HFFc6 (cell line): ENCODE data around the gene TSTD2. TPM values are rescaled to one million over a fixed set of nuclear protein-coding genes. Genes with fewer than 3 reads are reported as not detected.

Source experiments
- DNase-seq: peaks from one replicate; pipeline ENCODE4 v3.0.0-alpha.2; 2018
- H3K27ac Mint-ChIP-seq: 2 replicates; pipeline ENCODE4 v1.8.0; 2020; ENCODE audit warnings: mild to moderate bottlenecking, mixed read lengths
- H3K27me3 Mint-ChIP-seq: 2 replicates; pipeline ENCODE4 v1.8.0; 2021; ENCODE audit warnings: mild to moderate bottlenecking, moderate library complexity, mixed read lengths; ENCODE audit not compliant: insufficient read depth
- H3K36me3 Mint-ChIP-seq: 2 replicates; pipeline ENCODE4 v1.8.0; 2021; ENCODE audit warnings: low read depth, mixed read lengths
- H3K4me1 Mint-ChIP-seq: 2 replicates; pipeline ENCODE4 v1.8.0; 2020; ENCODE audit warnings: low read depth, mixed read lengths
- H3K4me3 Mint-ChIP-seq: 2 replicates; pipeline ENCODE4 v1.8.0; 2020; ENCODE audit warnings: mild to moderate bottlenecking, moderate library complexity, mixed read lengths
- H3K9me3 Mint-ChIP-seq: 2 replicates; pipeline ENCODE4 v1.8.0; 2020; ENCODE audit warnings: mild to moderate bottlenecking, mixed read lengths
- CTCF ChIP-seq: fragments of 200-600 bp; sonication (generic); IDR thresholded peaks from 2 replicates; pipeline ENCODE4 v1.5.0; 2021; ENCODE audit warnings: antibody characterized with exemption, mild to moderate bottlenecking
- total RNA-seq, 6 experiments: library from RNA; stranded (reverse); fragmentation: NEBNext Ultra II Directional; extraction: Animal tissue kit (Norgen Biotek cat#: 25700); gene quantifications; 2 replicates in 1 of 6; 3 replicates in 5 of 6; pipeline ENCODE4 v1.2.3, GENCODE V29; 2021

TSTD2 gene
- total RNA-seq, 6 experiments from 2014 or later = 7.0 to 10.7 (median 8.6) TPM

- no peak for DNase-seq
- TF ChIP-seq CTCF = no peak
- Mint-ChIP-seq H3K36me3 (peaks cover 44% of the 10 kb centered on the region), H3K27ac (peak overlapping the region; percentile 24), H3K27me3 (no peaks in the 10 kb centered on the region), H3K4me1 (peaks cover 14% of the 10 kb centered on the region), H3K9me3 (no peaks in the 10 kb centered on the region), H3K4me3 (no peak overlapping the region)
These were observed 37.4 kb upstream of the TSTD2 start for GRCh38 chr9:97670586-97670985.

GRCh38 chr9:97668485-97668884 lies 35.3 kb upstream of the TSTD2 start:
- Mint-ChIP-seq H3K9me3 (no peaks in the 10 kb centered on the region), H3K4me1 (peaks cover 14% of the 10 kb centered on the region), H3K27me3 (no peaks in the 10 kb centered on the region), H3K4me3 (no peak overlapping the region), H3K36me3 (peaks cover 42% of the 10 kb centered on the region), H3K27ac (no peak overlapping the region)
- TF ChIP-seq CTCF = no peak
- no peak for DNase-seq

GRCh38 chr9:97666907-97667686 lies 33.9 kb upstream of the TSTD2 start:
- Mint-ChIP-seq H3K9me3 (no peaks in the 10 kb centered on the region), H3K4me1 (peaks cover 14% of the 10 kb centered on the region), H3K27me3 (no peaks in the 10 kb centered on the region), H3K4me3 (no peak overlapping the region), H3K36me3 (peaks cover 45% of the 10 kb centered on the region), H3K27ac (peak overlapping the region; percentile 30)
- DNase-seq = no peak
- no peak for TF ChIP-seq CTCF

GRCh38 chr9:97665742-97666141 lies 32.6 kb upstream of the TSTD2 start:
- H3K36me3 Mint-ChIP-seq = peaks cover 40% of the 10 kb centered on the region
- no peak overlapping the region for H3K4me3 Mint-ChIP-seq
- no peaks in the 10 kb centered on the region for H3K9me3 Mint-ChIP-seq
- H3K27me3 Mint-ChIP-seq = no peaks in the 10 kb centered on the region
- no peak for DNase-seq
- no peak overlapping the region for H3K27ac Mint-ChIP-seq
- no peak for TF ChIP-seq CTCF
- peaks cover 18% of the 10 kb centered on the region for H3K4me1 Mint-ChIP-seq

GRCh38 chr9:97660847-97661246 lies 27.7 kb upstream of the TSTD2 start:
- Mint-ChIP-seq H3K27me3 (no peaks in the 10 kb centered on the region), H3K36me3 (peaks cover 48% of the 10 kb centered on the region), H3K27ac (no peak overlapping the region; the same call in 1 of the 2 replicates), H3K9me3 (no peaks in the 10 kb centered on the region), H3K4me1 (peaks cover 8% of the 10 kb centered on the region), H3K4me3 (no peak overlapping the region)
- no peak for DNase-seq
- TF ChIP-seq CTCF = no peak
